Activated naive CD4-positive, alpha-beta T cell treated with anti-CD3 and anti-CD28 coated beads, Interleukin-2, amount 50 U/mL, for 24 hours (primary cell): Measurements from ENCODE around the gene ZNF814.
A peak's percentile ranks its signal among the peaks of the same experiment; 100 is the strongest.
"Not testable (repeated sequence)": the region's sequence is repeated elsewhere in the genome, so short reads cannot be mapped to it uniquely, and the experiment has no call there.

Source experiments
- H3K27ac Mint-ChIP-seq: one replicate; pipeline ENCODE4 v1.8.0; 2021; ENCODE audit warnings: mild to moderate bottlenecking, mixed read lengths
- H3K27me3 Mint-ChIP-seq: one replicate; pipeline ENCODE4 v1.8.0; 2021; ENCODE audit warnings: mixed read lengths
- H3K36me3 Mint-ChIP-seq: one replicate; pipeline ENCODE4 v1.8.0; 2021; ENCODE audit warnings: mixed read lengths
- H3K4me1 Mint-ChIP-seq: one replicate; pipeline ENCODE4 v1.8.0; 2021; ENCODE audit warnings: mixed read lengths
- H3K4me3 Mint-ChIP-seq: one replicate; pipeline ENCODE4 v1.8.0; 2021; ENCODE audit warnings: mild to moderate bottlenecking, mixed read lengths
- H3K9me3 Mint-ChIP-seq: one replicate; pipeline ENCODE4 v1.8.0; 2021; ENCODE audit warnings: mixed read lengths

ZNF814 gene

GRCh38 chr19:57836991-57837390 is 51.8 kb downstream of the ZNF814 start:
- H3K4me3 Mint-ChIP-seq, H3K27ac Mint-ChIP-seq, H3K36me3 Mint-ChIP-seq, H3K27me3 Mint-ChIP-seq, H3K9me3 Mint-ChIP-seq: not testable (repeated sequence)
- peaks cover 22% of the 10 kb centered on the region for H3K4me1 Mint-ChIP-seq

DNA sequence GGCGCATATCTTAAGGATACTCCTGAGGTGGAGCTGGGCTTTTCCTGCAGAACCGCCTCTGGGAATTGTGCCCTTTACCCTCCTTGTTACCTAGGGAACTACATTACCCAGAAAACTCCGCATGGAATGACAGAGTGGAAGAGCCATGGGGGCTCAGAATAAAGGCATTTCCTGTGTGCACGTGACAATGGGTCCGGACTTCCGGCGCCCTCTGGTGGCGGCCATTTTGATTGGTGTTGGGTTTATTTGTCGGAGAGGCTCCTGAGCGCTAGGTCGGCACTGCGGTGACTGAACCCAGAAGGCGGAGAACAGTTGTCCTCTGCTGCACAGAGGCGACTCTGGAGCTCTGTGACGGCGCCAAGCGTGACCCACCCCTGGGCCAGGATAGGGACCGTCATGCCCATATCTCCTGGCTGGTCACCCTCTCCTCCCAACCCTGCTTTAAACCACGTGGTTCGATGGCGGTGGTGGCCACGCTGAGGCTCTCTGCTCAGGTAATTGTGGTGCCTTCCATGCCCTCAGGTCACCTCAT is 58.7 kb downstream of the ZNF814 start, which contains the start of gene ZNF587B:
Gene ZNF587B (plus strand): TSS at position 229 of the 532 bp plus-strand sequence. CDS start 230 bp downstream, at position 459.
- H3K4me1 Mint-ChIP-seq: peaks cover 48% of the 10 kb centered on the region
- peaks cover 19% of the 10 kb centered on the region for H3K36me3 Mint-ChIP-seq
- no peak within 1 kb of the TSS for H3K27ac Mint-ChIP-seq
- no peak within 1 kb of the TSS for H3K4me3 Mint-ChIP-seq
- H3K9me3 Mint-ChIP-seq: no peaks in the 10 kb centered on the region
- no peaks in the 10 kb centered on the region for H3K27me3 Mint-ChIP-seq

- Mint-ChIP-seq H3K27ac (no peak overlapping the region), H3K4me3 (no peak overlapping the region), H3K36me3 (peaks cover 21% of the 10 kb centered on the region), H3K4me1 (peaks cover 52% of the 10 kb centered on the region), H3K9me3 (no peaks in the 10 kb centered on the region), H3K27me3 (no peaks in the 10 kb centered on the region)
Observed at GRCh38 chr19:57829316-57829715, 59.5 kb downstream of the ZNF814 start.

GRCh38 chr19:57825511-57825910 is 63.3 kb downstream of the ZNF814 start:
- H3K9me3 Mint-ChIP-seq: no peaks in the 10 kb centered on the region
- H3K4me3 Mint-ChIP-seq: no peak overlapping the region
- no peaks in the 10 kb centered on the region for H3K27me3 Mint-ChIP-seq
- H3K4me1 Mint-ChIP-seq: peaks cover 68% of the 10 kb centered on the region
- no peak overlapping the region for H3K27ac Mint-ChIP-seq
- peaks cover 30% of the 10 kb centered on the region for H3K36me3 Mint-ChIP-seq

DNA sequence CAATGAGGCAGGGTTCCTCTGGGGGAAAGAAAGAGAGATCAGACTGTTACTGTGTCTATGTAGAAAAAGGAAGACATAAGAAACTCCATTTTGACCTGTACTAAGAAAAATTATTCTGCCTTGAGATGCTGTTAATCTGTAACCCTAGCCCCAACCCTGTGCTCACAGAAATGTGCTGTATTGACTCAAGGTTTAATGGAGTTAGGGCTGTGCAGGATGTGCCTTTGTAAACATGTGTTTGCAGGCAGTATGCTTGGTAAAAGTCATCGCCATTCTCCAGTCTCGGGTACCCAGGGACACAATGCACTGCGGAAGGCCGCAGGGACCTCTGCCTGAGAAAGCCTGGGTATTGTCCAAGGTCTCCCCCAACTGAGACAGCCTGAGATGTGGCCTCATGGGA is 65.2 kb downstream of the ZNF814 start:
- Mint-ChIP-seq H3K36me3 (peaks cover 27% of the 10 kb centered on the region), H3K4me1 (peaks cover 66% of the 10 kb centered on the region), H3K4me3 (peak overlapping the region; percentile 30), H3K27ac (peak overlapping the region; percentile 55)
- not testable (repeated sequence) for H3K9me3 Mint-ChIP-seq, H3K27me3 Mint-ChIP-seq

- peaks cover 27% of the 10 kb centered on the region for H3K36me3 Mint-ChIP-seq
- peaks cover 70% of the 10 kb centered on the region for H3K4me1 Mint-ChIP-seq
- H3K27ac Mint-ChIP-seq: peak overlapping the region; percentile 55
- H3K4me3 Mint-ChIP-seq: peak overlapping the region; percentile 64
- H3K27me3 Mint-ChIP-seq, H3K9me3 Mint-ChIP-seq: not testable (repeated sequence)
Observed at GRCh38 chr19:57823155-57823554, 65.7 kb downstream of the ZNF814 start.

DNA sequence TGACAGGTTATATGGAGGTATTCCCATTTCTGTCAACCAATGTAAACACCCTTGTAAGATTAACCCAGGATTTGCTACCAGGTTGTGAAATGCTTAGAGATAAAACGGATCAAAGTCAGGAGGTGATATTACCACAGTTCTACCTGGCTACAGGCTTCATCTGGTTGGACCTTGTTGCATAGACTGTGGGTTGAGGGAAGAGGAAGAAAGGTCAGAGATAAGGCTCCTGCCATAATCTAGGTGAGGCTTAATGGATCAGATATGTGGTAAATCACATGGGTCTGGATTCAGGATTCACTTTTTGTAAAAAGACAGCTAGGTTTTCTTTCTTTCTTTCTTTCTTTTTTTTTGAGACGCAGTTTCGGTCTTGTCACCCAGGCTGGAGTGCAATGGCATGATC is 67.3 kb downstream of the ZNF814 start:
- H3K36me3 Mint-ChIP-seq: peaks cover 18% of the 10 kb centered on the region
- H3K4me1 Mint-ChIP-seq: peaks cover 61% of the 10 kb centered on the region
- not testable (repeated sequence) for H3K27ac Mint-ChIP-seq, H3K9me3 Mint-ChIP-seq, H3K27me3 Mint-ChIP-seq
- peak overlapping the region; percentile 99 for H3K4me3 Mint-ChIP-seq

DNA sequence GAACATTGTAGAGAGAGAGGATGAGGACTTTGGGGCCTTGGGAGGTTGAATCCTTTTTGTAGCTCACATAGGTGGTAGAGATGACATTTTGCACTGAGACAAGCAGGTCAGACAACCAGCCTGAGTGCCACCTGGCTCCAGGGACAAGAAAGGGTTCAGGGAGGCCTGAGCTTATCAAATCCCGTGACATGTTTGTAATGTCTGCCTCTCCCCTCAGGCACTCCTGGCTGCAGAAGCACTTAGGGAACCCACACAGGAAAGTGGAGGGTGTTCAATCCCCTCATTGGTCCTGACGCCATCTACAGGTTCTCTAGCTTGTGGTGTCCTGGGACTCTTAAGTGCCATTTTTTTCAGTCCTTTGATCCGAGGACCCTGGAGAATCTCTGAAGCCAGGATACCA is 67.7 kb downstream of the ZNF814 start:
- H3K9me3 Mint-ChIP-seq, H3K27ac Mint-ChIP-seq, H3K27me3 Mint-ChIP-seq: not testable (repeated sequence)
- Mint-ChIP-seq H3K4me3 (peak overlapping the region; percentile 99), H3K36me3 (peaks cover 17% of the 10 kb centered on the region), H3K4me1 (peaks cover 61% of the 10 kb centered on the region)

DNA sequence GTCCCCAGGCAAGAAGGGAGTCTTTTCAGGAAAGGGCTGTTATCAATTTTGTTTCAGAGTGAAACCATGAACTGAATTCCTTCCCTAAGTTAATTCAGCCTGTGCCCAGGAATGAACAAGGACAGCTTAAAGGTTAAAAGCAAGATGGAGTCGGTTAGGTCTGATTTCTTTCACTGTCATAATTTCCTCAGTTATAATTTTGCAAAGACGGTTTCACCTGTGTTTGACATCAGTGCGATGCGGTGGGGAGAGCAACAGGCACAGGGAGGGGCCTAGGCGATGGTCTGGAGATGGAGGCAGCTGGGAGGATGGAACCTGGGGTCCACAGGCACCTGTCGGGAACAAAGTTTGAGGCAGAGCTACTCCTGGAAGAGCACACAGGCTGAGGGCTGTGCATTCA is 68.2 kb downstream of the ZNF814 start:
- H3K27me3 Mint-ChIP-seq: no peaks in the 10 kb centered on the region
- no peak overlapping the region for H3K27ac Mint-ChIP-seq
- H3K4me1 Mint-ChIP-seq: peaks cover 61% of the 10 kb centered on the region
- H3K4me3 Mint-ChIP-seq: peak overlapping the region; percentile 99
- H3K9me3 Mint-ChIP-seq: no peaks in the 10 kb centered on the region
- peaks cover 14% of the 10 kb centered on the region for H3K36me3 Mint-ChIP-seq

- no peaks in the 10 kb centered on the region for H3K9me3 Mint-ChIP-seq
- H3K4me1 Mint-ChIP-seq: peaks cover 66% of the 10 kb centered on the region
- H3K27ac Mint-ChIP-seq: peak overlapping the region; percentile 94
- H3K27me3 Mint-ChIP-seq: no peaks in the 10 kb centered on the region
- peak overlapping the region; percentile 99 for H3K4me3 Mint-ChIP-seq
- peaks cover 14% of the 10 kb centered on the region for H3K36me3 Mint-ChIP-seq
Observed at GRCh38 chr19:57819475-57820148, 69.2 kb downstream of the ZNF814 start.

GRCh38 chr19:57818378-57818777 is 70.5 kb downstream of the ZNF814 start:
- Mint-ChIP-seq H3K36me3 (peaks cover 14% of the 10 kb centered on the region), H3K4me1 (peaks cover 65% of the 10 kb centered on the region), H3K27ac (no peak overlapping the region), H3K27me3 (no peaks in the 10 kb centered on the region), H3K9me3 (no peaks in the 10 kb centered on the region), H3K4me3 (peak overlapping the region; percentile 99)

DNA sequence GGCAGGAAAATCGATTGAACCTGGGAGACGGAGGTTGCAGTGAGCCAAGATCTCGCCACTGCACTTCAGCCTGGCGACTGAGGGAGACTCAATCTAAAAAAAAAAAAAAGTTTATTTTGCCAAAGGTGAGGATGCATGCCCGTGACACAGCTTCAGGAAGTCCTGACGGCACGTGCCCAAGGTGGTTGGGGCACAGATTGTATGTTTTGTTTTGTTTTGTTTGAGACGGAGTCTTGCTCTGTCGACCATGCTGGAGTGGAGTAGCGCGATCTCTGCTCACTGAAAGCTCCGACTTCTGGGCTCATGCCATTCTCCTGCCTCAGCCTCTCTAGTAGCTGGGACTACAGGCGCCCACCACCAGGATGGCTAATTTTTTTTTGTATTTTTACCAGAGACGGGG is 70.9 kb downstream of the ZNF814 start:
- H3K4me3 Mint-ChIP-seq: peak overlapping the region; percentile 99
- no peaks in the 10 kb centered on the region for H3K9me3 Mint-ChIP-seq
- H3K4me1 Mint-ChIP-seq: peaks cover 65% of the 10 kb centered on the region
- H3K36me3 Mint-ChIP-seq: peaks cover 14% of the 10 kb centered on the region
- H3K27ac Mint-ChIP-seq: no peak overlapping the region
- no peaks in the 10 kb centered on the region for H3K27me3 Mint-ChIP-seq

- no peak overlapping the region for H3K27ac Mint-ChIP-seq
- H3K4me3 Mint-ChIP-seq: no peak overlapping the region
- H3K9me3 Mint-ChIP-seq: no peaks in the 10 kb centered on the region
- no peaks in the 10 kb centered on the region for H3K27me3 Mint-ChIP-seq
- peaks cover 68% of the 10 kb centered on the region for H3K4me1 Mint-ChIP-seq
- peaks cover 11% of the 10 kb centered on the region for H3K36me3 Mint-ChIP-seq
Observed at GRCh38 chr19:57816652-57817051, 72.2 kb downstream of the ZNF814 start.

DNA sequence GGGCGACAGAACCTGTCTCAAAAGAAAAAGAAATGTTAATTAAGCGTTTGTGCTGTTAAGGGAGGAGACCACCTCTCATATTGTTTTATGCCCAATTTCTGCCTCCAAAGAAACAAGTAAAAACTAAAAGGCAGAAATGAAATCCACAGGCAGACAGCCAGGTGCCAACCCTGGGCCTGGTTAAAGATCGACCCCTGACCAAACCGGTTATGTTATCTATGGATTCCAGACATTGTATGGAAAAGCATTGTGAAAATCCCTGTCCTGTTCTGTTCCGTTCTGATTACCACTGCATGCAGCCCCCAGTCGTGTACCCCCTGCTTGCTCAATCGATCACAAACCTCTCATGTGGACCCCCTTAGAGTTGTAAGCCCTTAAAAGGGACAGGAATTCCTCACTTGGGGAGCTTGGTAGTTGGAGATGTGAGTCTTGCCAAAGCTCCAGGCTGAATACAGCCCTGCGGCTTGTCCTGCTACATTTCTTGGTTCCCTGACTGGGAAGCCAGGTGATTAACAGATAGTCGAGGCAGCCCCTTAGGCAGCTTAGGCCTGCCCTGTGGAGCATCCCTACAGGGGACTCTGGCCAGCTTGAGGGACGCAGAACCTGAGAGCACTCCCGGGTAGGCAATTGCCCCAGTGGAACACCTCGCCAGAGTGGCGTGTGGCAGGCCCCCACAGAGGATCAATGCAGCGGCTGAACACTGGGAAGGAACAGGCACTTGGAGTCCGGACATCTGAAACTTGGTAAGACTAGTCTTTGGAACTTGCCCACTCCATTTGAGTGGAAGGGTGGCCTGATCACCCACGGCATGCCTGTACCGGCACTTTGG is 73.4 kb downstream of the ZNF814 start:
- Mint-ChIP-seq H3K9me3 (no peaks in the 10 kb centered on the region), H3K27ac (peak overlapping the region; percentile 98), H3K27me3 (no peaks in the 10 kb centered on the region), H3K36me3 (peaks cover 9% of the 10 kb centered on the region), H3K4me3 (peak overlapping the region; percentile 96), H3K4me1 (peaks cover 61% of the 10 kb centered on the region)

- H3K9me3 Mint-ChIP-seq: no peaks in the 10 kb centered on the region
Observed at GRCh38 chr19:57814505-57815246, 74.2 kb downstream of the ZNF814 start, which contains the start of gene ZNF552. TSS of gene ZNF552 (minus strand) at chr19:57814913. CDS start at chr19:57814743, 170 bp downstream.

More at GRCh38 chr19:57814505-57815246, 74.2 kb downstream of the ZNF814 start, which contains the start of gene ZNF552:
- H3K27ac Mint-ChIP-seq: peak within 1 kb of the TSS; percentile 98
- peak within 1 kb of the TSS; percentile 96 for H3K4me3 Mint-ChIP-seq
- peaks cover 11% of the 10 kb centered on the region for H3K36me3 Mint-ChIP-seq
- H3K27me3 Mint-ChIP-seq: no peaks in the 10 kb centered on the region
- peaks cover 58% of the 10 kb centered on the region for H3K4me1 Mint-ChIP-seq
